Caco-2 (cell line): ENCODE results near the gene LIN28B. TPM values are rescaled to one million over a fixed set of nuclear protein-coding genes. Genes with fewer than 3 reads are reported as not detected.

Experiments used
- BruUV-seq: library from RNA; stranded (reverse); fragments of 400-500 nt; replicated peaks from 2 replicates; lab custom pipeline; 2021; lab: Mats Ljungman, UMichigan
- CTCF ChIA-PET: fragments of 300-600 bp; sonication (Branson Sonifier 250); formaldehyde crosslinking; loops from one replicate; lab custom pipeline; 2022; ENCODE audit warnings: antibody characterized with exemption; lab: Charles Lee
- POLR2A ChIA-PET: fragments of 300-600 bp; sonication (Branson Sonifier 250); formaldehyde crosslinking; loops from one replicate; lab custom pipeline; 2022; ENCODE audit warnings: antibody characterized with exemption; lab: Charles Lee
- DNase-seq, 2 experiments: peaks; one replicate each; pipeline versions ENCODE4 v3.0.0 to v3.0.0-alpha.2; 2020 to 2022
- H3K27me3 ChIP-seq: replicated peaks from 2 replicates; pipeline ENCODE4 v1.6.0; 2011; ENCODE audit warnings: low read length; ENCODE audit not compliant: control insufficient read depth, insufficient read depth
- H3K36me3 ChIP-seq: 2 replicates; pipeline ENCODE4 v1.5.1; 2011; ENCODE audit warnings: low read length; ENCODE audit not compliant: control insufficient read depth, insufficient read depth
- H3K4me1 ChIP-seq: fragments of 250-450 bp; sonication (Bioruptor Pico); 2 replicates; pipeline ENCODE4 v1.5.1; 2020; ENCODE audit warnings: mild to moderate bottlenecking
- H3K4me3 ChIP-seq: 2 replicates; pipeline ENCODE4 v1.5.1; 2011; ENCODE audit warnings: low read depth, mild to moderate bottlenecking, control low read depth, low read length
- H3K9me3 ChIP-seq: fragments of 250-450 bp; sonication (Bioruptor Pico); 2 replicates; pipeline ENCODE4 v1.5.1; 2020; ENCODE audit warnings: mild to moderate bottlenecking, moderate library complexity
- H3K27ac Mint-ChIP-seq: one replicate; pipeline ENCODE4 v1.8.0; 2022; ENCODE audit warnings: mixed read lengths; ENCODE audit not compliant: unreplicated experiment
- H3K27me3 Mint-ChIP-seq: one replicate; pipeline ENCODE4 v1.8.0; 2022; ENCODE audit warnings: mixed read lengths; ENCODE audit not compliant: insufficient read depth, unreplicated experiment
- H3K36me3 Mint-ChIP-seq: one replicate; pipeline ENCODE4 v1.8.0; 2022; ENCODE audit warnings: mild to moderate bottlenecking, mixed read lengths; ENCODE audit not compliant: insufficient read depth, unreplicated experiment
- H3K4me1 Mint-ChIP-seq: one replicate; pipeline ENCODE4 v1.8.0; 2022; ENCODE audit warnings: low read depth, mixed read lengths; ENCODE audit not compliant: unreplicated experiment
- H3K4me3 Mint-ChIP-seq: one replicate; pipeline ENCODE4 v1.8.0; 2022; ENCODE audit warnings: mild to moderate bottlenecking, moderate library complexity, mixed read lengths; ENCODE audit not compliant: unreplicated experiment
- H3K9me3 Mint-ChIP-seq: one replicate; pipeline ENCODE4 v1.8.0; 2022; ENCODE audit warnings: mixed read lengths; ENCODE audit not compliant: unreplicated experiment
- CTCF ChIP-seq, 2 experiments: fragments of 200-600 bp in 1 of 2; IDR thresholded peaks; 1 replicate in 1 of 2; 2 replicates in 1 of 2; pipeline versions ENCODE4 v1.5.1 to v1.8.0; 2011 to 2022; ENCODE audit warnings: antibody characterized with exemption in 1 of 2, control low read depth in 1 of 2, inconsistent platforms in 1 of 2, low read depth in 1 of 2, low read length in 1 of 2, mild to moderate bottlenecking in 1 of 2, moderate library complexity in 1 of 2; ENCODE audit not compliant: insufficient read depth in 1 of 2, severe bottlenecking in 1 of 2, unreplicated experiment in 1 of 2
- intact Hi-C: fragments of 100-400 bp; cut with micrococcal nuclease; formaldehyde crosslinking; loops from one replicate; pipeline ENCODE4 v1.10.0; 2022; ENCODE audit not compliant: unreplicated experiment
- total RNA-seq: library from RNA; stranded (reverse); gene quantifications from 2 replicates; pipeline ENCODE4 v1.2.3, GENCODE V29; 2022

The LIN28B gene
- total RNA-seq, 1 experiment from 2014 or later = 6.6 TPM

- no peak overlapping the region for H3K4me3 Mint-ChIP-seq
- no peak for DNase-seq
- no peak overlapping the region for H3K4me3 ChIP-seq
- no peaks in the 10 kb centered on the region for H3K27me3 ChIP-seq
- no peaks in the 10 kb centered on the region for H3K27me3 Mint-ChIP-seq
- no peaks in the 10 kb centered on the region for H3K9me3 ChIP-seq
- intact Hi-C loops = no loop called here
- H3K27ac Mint-ChIP-seq = no peak overlapping the region
- CTCF ChIA-PET = no interaction called here
- H3K4me1 Mint-ChIP-seq = peaks cover 21% of the 10 kb centered on the region
- H3K9me3 Mint-ChIP-seq = no peaks in the 10 kb centered on the region
- POLR2A ChIA-PET = interaction anchor here (0.5 kb wide), 1 partner anchor 178 kb away, joined by 3 read pairs; no protein-coding TSS in a partner anchor
- TF ChIP-seq CTCF (IDR thresholded peaks at IDR 0.05; ENCODE audit: insufficient read depth in 1 of 2, low read depth in 1 of 2, low read length in 1 of 2, severe bottlenecking in 1 of 2, unreplicated experiment in 1 of 2) = no peak
- H3K4me1 ChIP-seq = peaks cover 7% of the 10 kb centered on the region; the same call in 1 of the 2 replicates
- H3K36me3 ChIP-seq = no peaks in the 10 kb centered on the region
- peaks cover 4% of the 10 kb centered on the region for H3K36me3 Mint-ChIP-seq
- no TSS peak for BruUV-seq
Observed at GRCh38 chr6:105111105-105111504, 154.2 kb downstream of the LIN28B start.

- Histone ChIP-seq H3K27me3 (no peaks in the 10 kb centered on the region), H3K9me3 (no peaks in the 10 kb centered on the region), H3K4me3 (no peak overlapping the region), H3K36me3 (no peaks in the 10 kb centered on the region), H3K4me1 (peaks cover 5% of the 10 kb centered on the region; the same call in 1 of the 2 replicates)
- Mint-ChIP-seq H3K36me3 (peaks cover 4% of the 10 kb centered on the region), H3K9me3 (no peaks in the 10 kb centered on the region), H3K4me1 (peaks cover 23% of the 10 kb centered on the region), H3K4me3 (no peak overlapping the region), H3K27ac (no peak overlapping the region), H3K27me3 (no peaks in the 10 kb centered on the region)
- CTCF ChIA-PET = no interaction called here
- POLR2A ChIA-PET = no interaction called here
- intact Hi-C loops = no loop called here
- no TSS peak for BruUV-seq
- TF ChIP-seq CTCF (IDR thresholded peaks at IDR 0.05; ENCODE audit: insufficient read depth in 1 of 2, low read depth in 1 of 2, low read length in 1 of 2, severe bottlenecking in 1 of 2, unreplicated experiment in 1 of 2) = no peak
- no peak for DNase-seq
Observed at GRCh38 chr6:105111871-105112270, 155.0 kb downstream of the LIN28B start.

GRCh38 chr6:105112577-105112976 lies 155.7 kb downstream of the LIN28B start:
- no peak for DNase-seq
- no peaks in the 10 kb centered on the region; the same call in 1 of the 2 replicates for H3K4me1 ChIP-seq
- TF ChIP-seq CTCF (IDR thresholded peaks at IDR 0.05; ENCODE audit: insufficient read depth in 1 of 2, low read depth in 1 of 2, low read length in 1 of 2, severe bottlenecking in 1 of 2, unreplicated experiment in 1 of 2) = no peak
- BruUV-seq = no TSS peak
- no peak overlapping the region for H3K4me3 Mint-ChIP-seq
- no peaks in the 10 kb centered on the region for H3K27me3 Mint-ChIP-seq
- H3K27me3 ChIP-seq = no peaks in the 10 kb centered on the region
- peaks cover 4% of the 10 kb centered on the region for H3K36me3 Mint-ChIP-seq
- H3K4me1 Mint-ChIP-seq = peaks cover 18% of the 10 kb centered on the region
- H3K4me3 ChIP-seq = no peak overlapping the region
- H3K36me3 ChIP-seq = no peaks in the 10 kb centered on the region
- ChIA-PET POLR2A (no interaction called here), CTCF (interaction anchor here (0.6 kb wide), 2 partner anchors 123 to 279 kb away, joined by 3 read pairs; no protein-coding TSS in a partner anchor)
- H3K27ac Mint-ChIP-seq = no peak overlapping the region
- H3K9me3 ChIP-seq = no peaks in the 10 kb centered on the region
- H3K9me3 Mint-ChIP-seq = no peaks in the 10 kb centered on the region
- intact Hi-C loops = no loop called here
